Measurements from ENCODE around the gene KIAA0825. TPM values are rescaled to one million over a fixed set of nuclear protein-coding genes. Genes with fewer than 3 reads are reported as not detected.

Gene KIAA0825
- total RNA-seq, 1 donor from 2014 or later: 4.2 TPM

GRCh38 chr5:94234987-94235386 is 383.4 kb downstream of the KIAA0825 start:
- Mint-ChIP-seq H3K4me3 (no peak overlapping the region), H3K36me3 (peaks cover 4% of the 10 kb centered on the region), H3K27ac (no peak overlapping the region), H3K9me3 (peaks cover 13% of the 10 kb centered on the region), H3K4me1 (ENCODE audit: unreplicated experiment) (no peaks in the 10 kb centered on the region), H3K27me3 (no peaks in the 10 kb centered on the region)
- no peak for TF ChIP-seq CTCF (conservative IDR thresholded peaks at IDR 0.05)
- DNase-seq (ENCODE audit: extremely low spot score, unreplicated experiment): no peak

GRCh38 chr5:94228791-94229190 is 389.6 kb downstream of the KIAA0825 start:
- Mint-ChIP-seq H3K27ac (no peak overlapping the region), H3K36me3 (peaks cover 4% of the 10 kb centered on the region), H3K27me3 (no peaks in the 10 kb centered on the region), H3K4me3 (no peak overlapping the region), H3K9me3 (no peaks in the 10 kb centered on the region), H3K4me1 (ENCODE audit: unreplicated experiment) (no peaks in the 10 kb centered on the region)
- no peak for DNase-seq (ENCODE audit: extremely low spot score, unreplicated experiment)
- TF ChIP-seq CTCF (conservative IDR thresholded peaks at IDR 0.05): no peak

- no peak for TF ChIP-seq CTCF (conservative IDR thresholded peaks at IDR 0.05)
- no peak for DNase-seq (ENCODE audit: extremely low spot score, unreplicated experiment)
- no peak overlapping the region for H3K27ac Mint-ChIP-seq
- no peak overlapping the region for H3K4me3 Mint-ChIP-seq
- no peaks in the 10 kb centered on the region for H3K36me3 Mint-ChIP-seq
- H3K9me3 Mint-ChIP-seq: no peaks in the 10 kb centered on the region
- H3K4me1 Mint-ChIP-seq (ENCODE audit: unreplicated experiment): no peaks in the 10 kb centered on the region
- H3K27me3 Mint-ChIP-seq: no peaks in the 10 kb centered on the region
Measured at GRCh38 chr5:94223235-94223634, 395.2 kb downstream of the KIAA0825 start.

- no peak overlapping the region for H3K27ac Mint-ChIP-seq
- no peak for DNase-seq (ENCODE audit: extremely low spot score, unreplicated experiment)
- H3K36me3 Mint-ChIP-seq: no peaks in the 10 kb centered on the region
- H3K4me1 Mint-ChIP-seq (ENCODE audit: unreplicated experiment): no peaks in the 10 kb centered on the region
- H3K27me3 Mint-ChIP-seq: no peaks in the 10 kb centered on the region
- no peak for TF ChIP-seq CTCF (conservative IDR thresholded peaks at IDR 0.05)
- H3K4me3 Mint-ChIP-seq: no peak overlapping the region
- no peaks in the 10 kb centered on the region for H3K9me3 Mint-ChIP-seq
Measured at GRCh38 chr5:94218374-94218773, 400.0 kb downstream of the KIAA0825 start.

- H3K36me3 Mint-ChIP-seq: no peaks in the 10 kb centered on the region
- no peak for TF ChIP-seq CTCF (conservative IDR thresholded peaks at IDR 0.05)
- no peak overlapping the region for H3K4me3 Mint-ChIP-seq
- no peak for DNase-seq (ENCODE audit: extremely low spot score, unreplicated experiment)
- H3K27ac Mint-ChIP-seq: no peak overlapping the region
- no peaks in the 10 kb centered on the region for H3K4me1 Mint-ChIP-seq (ENCODE audit: unreplicated experiment)
- no peaks in the 10 kb centered on the region for H3K9me3 Mint-ChIP-seq
- no peaks in the 10 kb centered on the region for H3K27me3 Mint-ChIP-seq
Measured at GRCh38 chr5:94217745-94218144, 400.7 kb downstream of the KIAA0825 start.

GRCh38 chr5:94217216-94217615 is 401.2 kb downstream of the KIAA0825 start:
- no peaks in the 10 kb centered on the region for H3K27me3 Mint-ChIP-seq

More at GRCh38 chr5:94217216-94217615, 401.2 kb downstream of the KIAA0825 start:
- DNase-seq (ENCODE audit: extremely low spot score, unreplicated experiment): no peak
- no peak for TF ChIP-seq CTCF (conservative IDR thresholded peaks at IDR 0.05)
- H3K4me1 Mint-ChIP-seq (ENCODE audit: unreplicated experiment): no peaks in the 10 kb centered on the region
- H3K36me3 Mint-ChIP-seq: no peaks in the 10 kb centered on the region
- no peaks in the 10 kb centered on the region for H3K9me3 Mint-ChIP-seq
- no peak overlapping the region for H3K27ac Mint-ChIP-seq
- no peak overlapping the region for H3K4me3 Mint-ChIP-seq

Measured in type B pancreatic cell (in vitro differentiated cells).